Activated T-cell treated with anti-CD3 and anti-CD28 coated beads, Interleukin-2, amount 50 U/mL, for 4 hours (primary cell): ENCODE data around the gene DYNC1LI2. TPM values are rescaled to one million over a fixed set of nuclear protein-coding genes. Genes with fewer than 3 reads are reported as not detected.

Experiments used
- ATAC-seq, 2 donors: fragments of 200-7000 bp; cut with Tn5 transposase; one replicate each; pipeline ENCODE4 v1.10.0; 2021
- DNase-seq: peaks from one replicate; pipeline ENCODE4 v3.0.0-alpha.2; 2020
- H3K27me3 Mint-ChIP-seq: one replicate; pipeline ENCODE4 v1.8.0; 2021; ENCODE audit warnings: low read depth, mixed read lengths
- H3K36me3 Mint-ChIP-seq: one replicate; pipeline ENCODE4 v1.8.0; 2022; ENCODE audit warnings: mixed read lengths; ENCODE audit not compliant: insufficient read depth
- H3K4me1 Mint-ChIP-seq: one replicate; pipeline ENCODE4 v1.8.0; 2021; ENCODE audit warnings: low read depth, mixed read lengths
- H3K4me3 Mint-ChIP-seq: one replicate; pipeline ENCODE4 v1.8.0; 2021; ENCODE audit warnings: mild to moderate bottlenecking, moderate library complexity, mixed read lengths
- H3K9me3 Mint-ChIP-seq: one replicate; pipeline ENCODE4 v1.8.0; 2021; ENCODE audit warnings: mixed read lengths
- total RNA-seq, 3 donors: library from RNA; stranded (reverse); gene quantifications; one replicate each; pipeline ENCODE4 v1.2.1, GENCODE V29; 2021

DYNC1LI2 gene
- total RNA-seq, 3 donors from 2014 or later = 45.9 to 55.5 (median 53.6) TPM

GRCh38 chr16:66677836-66678235, 73.6 kb downstream of the DYNC1LI2 start:
- H3K4me1 Mint-ChIP-seq = no peaks in the 10 kb centered on the region
- H3K4me3 Mint-ChIP-seq = no peak overlapping the region
- no peak for DNase-seq
- ATAC-seq = no peak
- no peaks in the 10 kb centered on the region for H3K36me3 Mint-ChIP-seq
- H3K27me3 Mint-ChIP-seq = no peaks in the 10 kb centered on the region
- H3K9me3 Mint-ChIP-seq = no peaks in the 10 kb centered on the region

DNA sequence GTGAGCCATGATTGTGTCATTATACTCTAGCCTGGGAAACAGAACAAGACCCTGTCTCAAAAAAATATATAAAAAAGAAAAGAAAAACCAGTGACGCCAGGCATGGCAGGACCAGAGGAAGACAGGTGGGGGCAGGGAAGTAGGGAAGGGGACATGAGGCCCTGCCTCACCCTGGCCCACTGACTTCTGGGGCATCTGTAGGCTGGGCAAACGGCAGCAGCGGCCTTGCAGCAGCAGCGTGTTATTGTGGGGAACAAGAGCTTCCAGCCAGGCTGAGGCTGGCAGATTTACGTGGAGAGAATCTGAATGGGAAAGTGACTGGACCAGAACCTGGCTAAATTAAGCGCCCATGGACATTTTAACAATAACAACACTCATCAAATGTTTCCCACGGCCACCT, 74.2 kb downstream of the DYNC1LI2 start:
- Mint-ChIP-seq H3K9me3 (no peaks in the 10 kb centered on the region), H3K4me3 (no peak overlapping the region), H3K27me3 (no peaks in the 10 kb centered on the region), H3K4me1 (no peaks in the 10 kb centered on the region), H3K36me3 (no peaks in the 10 kb centered on the region)
- DNase-seq = no peak
- no peak for ATAC-seq

DNA sequence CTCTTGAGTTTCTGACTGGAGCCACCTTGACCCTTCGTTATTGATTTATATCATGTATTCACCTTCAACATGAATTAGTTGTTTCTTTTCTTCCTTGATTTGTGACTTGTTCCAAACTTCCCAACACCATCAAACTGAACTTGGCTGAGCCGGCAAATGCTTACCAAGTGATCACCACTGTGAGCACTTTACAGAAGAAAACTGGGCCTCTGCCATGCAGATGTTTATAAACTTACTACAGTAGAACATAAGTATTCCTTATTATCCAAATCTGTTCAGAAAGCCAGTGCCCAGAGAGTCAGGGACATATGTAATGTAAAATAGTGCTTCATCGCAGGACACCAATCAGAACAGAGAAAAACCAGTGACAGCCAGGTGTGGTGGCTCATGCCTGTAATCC, 74.8 kb downstream of the DYNC1LI2 start:
- Mint-ChIP-seq H3K9me3 (no peaks in the 10 kb centered on the region), H3K4me1 (no peaks in the 10 kb centered on the region), H3K36me3 (no peaks in the 10 kb centered on the region), H3K27me3 (no peaks in the 10 kb centered on the region), H3K4me3 (no peak overlapping the region)
- DNase-seq = no peak
- ATAC-seq = no peak

GRCh38 chr16:66673691-66674090, 77.7 kb downstream of the DYNC1LI2 start:
- Mint-ChIP-seq H3K4me3 (no peak overlapping the region), H3K27me3 (no peaks in the 10 kb centered on the region), H3K36me3 (no peaks in the 10 kb centered on the region), H3K9me3 (no peaks in the 10 kb centered on the region), H3K4me1 (no peaks in the 10 kb centered on the region)
- ATAC-seq = no peak
- DNase-seq = no peak

Other genes with a start within 250 kb of the DYNC1LI2 start
- gene TK2, start 201.5 kb downstream of the DYNC1LI2 start, total RNA-seq = 1 to 10 TPM; 3.6 to 4.6 (median 3.8) TPM
- gene CKLF, start 199.0 kb downstream of the DYNC1LI2 start, total RNA-seq = 10 to 100 TPM; 52.4 to 63.6 (median 53.2) TPM
- gene CMTM1, start 185.2 kb downstream of the DYNC1LI2 start, total RNA-seq = 1 to 10 TPM; 1.4 to 3.1 (median 2.3) TPM
- gene CMTM2, start 172.1 kb downstream of the DYNC1LI2 start, total RNA-seq = not detected
- gene CMTM3, start 146.9 kb downstream of the DYNC1LI2 start, total RNA-seq = 10 to 100 TPM; 49.3 to 53.0 (median 51.4) TPM
- gene CMTM4, start 54.9 kb downstream of the DYNC1LI2 start, total RNA-seq = 1 to 10 TPM; 2.6 to 3.0 (median 2.8) TPM
- not detected for gene TERB1, start 50.0 kb upstream of the DYNC1LI2 start, total RNA-seq
- 100 to 1,000 TPM in 1 of 3 donors, 10 to 100 TPM in 2; 93.8 to 111 (median 94.8) TPM for gene NAE1, start 79.4 kb upstream of the DYNC1LI2 start, total RNA-seq
- gene CA7, start 92.8 kb upstream of the DYNC1LI2 start, total RNA-seq = under 1 TPM in 1 of 3 donors, not detected in 2; 0.18 TPM
- 10 to 100 TPM; 27.4 to 31.1 (median 28.4) TPM for gene PDP2, start 128.9 kb upstream of the DYNC1LI2 start, total RNA-seq
- not detected for gene CDH16, start 167.3 kb upstream of the DYNC1LI2 start, total RNA-seq
- under 1 TPM; 0.15 to 0.50 (median 0.38) TPM for gene RRAD, start 173.9 kb upstream of the DYNC1LI2 start, total RNA-seq
- 100 to 1,000 TPM; 201 to 220 (median 212) TPM for gene CIAO2B, start 182.8 kb upstream of the DYNC1LI2 start, total RNA-seq
- 10 to 100 TPM; 22.6 to 25.3 (median 24.3) TPM for gene CES2, start 183.9 kb upstream of the DYNC1LI2 start, total RNA-seq
- gene CES3, start 209.7 kb upstream of the DYNC1LI2 start, total RNA-seq = under 1 TPM in 2 of 3 donors, not detected in 1; 0.10 to 0.30 TPM
- 10 to 100 TPM in 1 of 3 donors, 1 to 10 TPM in 2; 6.2 to 10.7 (median 6.6) TPM for gene CES4A, start 237.0 kb upstream of the DYNC1LI2 start, total RNA-seq